Lung (tissue), 12 donors: ENCODE data around the gene RTF1. TPM values are rescaled to one million over a fixed set of nuclear protein-coding genes. Genes with fewer than 3 reads are reported as not detected.

ENCODE experiments used
- ATAC-seq: fragments of 200-7000 bp; cut with Tn5 transposase; one replicate; pipeline ENCODE4 v1.9.1; 2020; ENCODE audit warnings: moderate number of reproducible peaks; ENCODE audit not compliant: insufficient read depth, low FRiP score
- DNase-seq, 3 donors: peaks; one replicate each; pipeline ENCODE4 v3.0.0-alpha.2; 2013 to 2017
- H3K27ac ChIP-seq, 2 donors: one replicate each; pipeline ENCODE4 v1.5.1; 2013; ENCODE audit warnings: mild to moderate bottlenecking in 2 of 2, moderate library complexity in 2 of 2, control low read depth in 1 of 2, inconsistent platforms in 1 of 2, low read depth in 1 of 2, low read length in 1 of 2
- H3K27me3 ChIP-seq, 3 donors: one replicate each; pipeline ENCODE4 v1.5.1; 2013; ENCODE audit warnings: low read length in 2 of 3; ENCODE audit not compliant: control insufficient read depth in 3 of 3, insufficient read depth in 3 of 3
- H3K36me3 ChIP-seq, 4 donors: one replicate each; pipeline ENCODE4 v1.5.1; 2013; ENCODE audit warnings: low read length in 4 of 4, mild to moderate bottlenecking in 1 of 4, moderate library complexity in 1 of 4; ENCODE audit not compliant: control insufficient read depth in 4 of 4, insufficient read depth in 4 of 4
- H3K4me1 ChIP-seq, 5 donors: one replicate each; pipeline ENCODE4 v1.5.1; 2013; ENCODE audit warnings: low read length in 5 of 5, mild to moderate bottlenecking in 2 of 5, moderate library complexity in 1 of 5; ENCODE audit not compliant: control insufficient read depth in 5 of 5, insufficient read depth in 5 of 5
- H3K4me3 ChIP-seq: one replicate; pipeline ENCODE4 v1.5.1; 2013; ENCODE audit warnings: mild to moderate bottlenecking, control low read depth, moderate library complexity
- H3K9ac ChIP-seq, 2 donors: one replicate each; pipeline ENCODE4 v1.5.1; 2013; ENCODE audit warnings: low read length in 2 of 2, control low read depth in 1 of 2; ENCODE audit not compliant: insufficient read depth in 1 of 2
- H3K9me3 ChIP-seq, 4 donors: one replicate each; pipeline ENCODE4 v1.5.1; 2013; ENCODE audit warnings: low read length in 3 of 4, mild to moderate bottlenecking in 1 of 4, moderate library complexity in 1 of 4; ENCODE audit not compliant: control insufficient read depth in 4 of 4, insufficient read depth in 3 of 4
- WGBS, 2 donors: extraction: QIAGEN DNeasy Blood & Tissue Kit; methylation state at CpG; one replicate each; pipeline ENCODE4 v1.1.7; 2013; 5-methylcytosine and 5-hydroxymethylcytosine counted together
- polyA plus RNA-seq, 2 donors: library from polyadenylated mRNA; stranded (reverse); fragments of 200-250 nt; gene quantifications; one replicate each; pipeline ENCODE4 v1.2.1, GENCODE V29; 2013
- total RNA-seq, 2 donors: library from RNA; depleted of rRNA in 1 of 2; stranded (reverse); fragments of >200 nt in 1 of 2; gene quantifications; one replicate each; pipeline ENCODE4 v1.2.1, GENCODE V29; 2014 to 2021
- TF ChIP-seq, protein P1 (sequence below): IDR thresholded peaks from 2 replicates; pipeline ENCODE4 v1.5.1; 2012; ENCODE audit warnings: mild to moderate bottlenecking; ENCODE audit errors: control extremely low read depth, extremely low read depth
- donor health status: control.
- donor health status: control.
- donor health status: Bipolar disorder and iron deficiency.
- donor health status: healthy.
- donor health status: DM: yes; HTN: yes; CAD: no.

The RTF1 gene
- total and polyA plus RNA-seq, 4 donors = 14.4 to 38.6 (median 19.4) TPM

- Histone ChIP-seq H3K4me1 (peaks cover 0 to 16% (median 4%) of the 10 kb centered on the region in 5 donors), H3K36me3 (no peaks in the 10 kb centered on the region), H3K4me3 (no peak overlapping the region), H3K27ac (no peak overlapping the region), H3K9ac (no peak overlapping the region), H3K9me3 (peaks cover 0 to 2% (median 0%) of the 10 kb centered on the region in 4 donors), H3K27me3 (peaks cover 0 to 70% (median 51%) of the 10 kb centered on the region in 3 donors)
- TF ChIP-seq, protein P1, sequence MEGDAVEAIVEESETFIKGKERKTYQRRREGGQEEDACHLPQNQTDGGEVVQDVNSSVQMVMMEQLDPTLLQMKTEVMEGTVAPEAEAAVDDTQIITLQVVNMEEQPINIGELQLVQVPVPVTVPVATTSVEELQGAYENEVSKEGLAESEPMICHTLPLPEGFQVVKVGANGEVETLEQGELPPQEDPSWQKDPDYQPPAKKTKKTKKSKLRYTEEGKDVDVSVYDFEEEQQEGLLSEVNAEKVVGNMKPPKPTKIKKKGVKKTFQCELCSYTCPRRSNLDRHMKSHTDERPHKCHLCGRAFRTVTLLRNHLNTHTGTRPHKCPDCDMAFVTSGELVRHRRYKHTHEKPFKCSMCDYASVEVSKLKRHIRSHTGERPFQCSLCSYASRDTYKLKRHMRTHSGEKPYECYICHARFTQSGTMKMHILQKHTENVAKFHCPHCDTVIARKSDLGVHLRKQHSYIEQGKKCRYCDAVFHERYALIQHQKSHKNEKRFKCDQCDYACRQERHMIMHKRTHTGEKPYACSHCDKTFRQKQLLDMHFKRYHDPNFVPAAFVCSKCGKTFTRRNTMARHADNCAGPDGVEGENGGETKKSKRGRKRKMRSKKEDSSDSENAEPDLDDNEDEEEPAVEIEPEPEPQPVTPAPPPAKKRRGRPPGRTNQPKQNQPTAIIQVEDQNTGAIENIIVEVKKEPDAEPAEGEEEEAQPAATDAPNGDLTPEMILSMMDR = no peak
- WGBS, 2 donors = 8 to 16% methylated on average over 54 of the region's 54 CpGs
- no peak for ATAC-seq
- DNase-seq = no peak
These were observed 86.1 kb downstream of the RTF1 start for GRCh38 chr15:41502795-41503668.

- Histone ChIP-seq H3K27me3 (peaks cover 0 to 65% (median 51%) of the 10 kb centered on the region in 3 donors), H3K27ac (no peak overlapping the region), H3K9ac (no peak overlapping the region), H3K4me1 (peaks cover 0 to 16% (median 4%) of the 10 kb centered on the region in 5 donors), H3K4me3 (no peak overlapping the region), H3K36me3 (no peaks in the 10 kb centered on the region), H3K9me3 (peaks cover 0 to 2% (median 0%) of the 10 kb centered on the region in 4 donors)
- 55 to 64% methylated on average over 5 of the region's 5 CpGs for WGBS, 2 donors
- TF ChIP-seq, protein P1 = no peak
- no peak for DNase-seq
- ATAC-seq = no peak
These were observed 86.7 kb downstream of the RTF1 start for GRCh38 chr15:41503669-41504010.

- H3K4me1 ChIP-seq = peaks cover 0 to 16% (median 4%) of the 10 kb centered on the region in 5 donors
- 95 to 96% methylated on average over 13 of the region's 13 CpGs for WGBS, 2 donors
- peaks cover 0 to 2% (median 0%) of the 10 kb centered on the region in 4 donors for H3K9me3 ChIP-seq
- H3K36me3 ChIP-seq = no peaks in the 10 kb centered on the region
- DNase-seq = no peak
- TF ChIP-seq, protein P1 = no peak
- H3K27me3 ChIP-seq = peaks cover 0 to 62% (median 43%) of the 10 kb centered on the region in 3 donors
- H3K4me3 ChIP-seq = no peak overlapping the region
- no peak overlapping the region for H3K9ac ChIP-seq
- ATAC-seq = no peak
- no peak overlapping the region for H3K27ac ChIP-seq
These were observed 88.0 kb downstream of the RTF1 start for GRCh38 chr15:41504751-41505492.
